GM13976 (cell line): Measurements from ENCODE around the gene SETSIP.
"Not testable (repeated sequence)": the region's sequence is repeated elsewhere in the genome, so short reads cannot be mapped to it uniquely, and the experiment has no call there.

Experiments
- DNase-seq: peaks from one replicate; pipeline ENCODE4 v3.0.0; 2012; ENCODE audit warnings: low spot score
- CTCF ChIP-seq: IDR thresholded peaks from 2 replicates; pipeline ENCODE4 v1.5.1; 2012; ENCODE audit warnings: borderline replicate concordance, mild to moderate bottlenecking; ENCODE audit not compliant: insufficient read depth; ENCODE audit errors: extremely low read depth, missing control alignments, control extremely low read depth
- in situ Hi-C: fragments of 300-500 bp; cut with MboI; formaldehyde crosslinking; loops from one replicate; pipeline ENCODE4 v1.12.0; 2022; ENCODE audit warnings: low sequenced_read_pairs, mixed read lengths, inconsistent platforms; ENCODE audit not compliant: unreplicated experiment

Gene SETSIP

GRCh38 chr1:92084651-92085050 lies 9.4 kb upstream of the SETSIP start:
- no peak for TF ChIP-seq CTCF
- no peak for DNase-seq
- in situ Hi-C loops = no loop called here

- peak; percentile 31 for DNase-seq
- no peak for TF ChIP-seq CTCF
- in situ Hi-C loops = no loop called here
Measured at GRCh38 chr1:92081031-92081430, 5.8 kb upstream of the SETSIP start.

- DNase-seq = peak; percentile 85
- TF ChIP-seq CTCF = no peak
- in situ Hi-C loops = no loop called here
Measured at GRCh38 chr1:92080128-92080985, 5.1 kb upstream of the SETSIP start, which contains the start of gene BTBD8. Gene BTBD8 (plus strand): TSS chr1:92080345. CDS start chr1:92080572, 227 bp downstream.

- no peak for TF ChIP-seq CTCF
- no peak for DNase-seq
- in situ Hi-C loops = no loop called here
Measured at GRCh38 chr1:92079441-92079840, 4.2 kb upstream of the SETSIP start.

- in situ Hi-C loops, DNase-seq: not testable (repeated sequence)
Measured at GRCh38 chr1:92078077-92078476, 2.9 kb upstream of the SETSIP start.

GRCh38 chr1:92076363-92076762 lies 1.2 kb upstream of the SETSIP start:
- in situ Hi-C loops = no loop called here
- no peak for TF ChIP-seq CTCF
- no peak for DNase-seq

- DNase-seq, in situ Hi-C loops: not testable (repeated sequence)
Measured at GRCh38 chr1:92074446-92074845, 765 bp downstream of the SETSIP start.
